MG63 (cell line): ENCODE data around the gene COPE. TPM values are rescaled to one million over a fixed set of nuclear protein-coding genes. Genes with fewer than 3 reads are reported as not detected.

Source experiments
- DNase-seq: peaks from one replicate; pipeline ENCODE4 v3.0.0-alpha.2; 2020
- H3K27me3 ChIP-seq: fragments of 250-450 bp; sonication (Bioruptor Pico); 2 replicates; pipeline ENCODE4 v1.5.1; 2020; ENCODE audit warnings: mild to moderate bottlenecking, moderate library complexity
- H3K36me3 ChIP-seq: fragments of 250-450 bp; sonication (Bioruptor Pico); 2 replicates; pipeline ENCODE4 v1.5.1; 2020; ENCODE audit warnings: mild to moderate bottlenecking, moderate library complexity
- H3K4me3 ChIP-seq: fragments of 250-450 bp; sonication (Bioruptor Pico); 2 replicates; pipeline ENCODE4 v1.5.1; 2020; ENCODE audit warnings: mild to moderate bottlenecking, moderate library complexity
- H3K9me3 ChIP-seq: fragments of 250-450 bp; sonication (Bioruptor Pico); 2 replicates; pipeline ENCODE4 v1.5.1; 2020; ENCODE audit warnings: mild to moderate bottlenecking, moderate library complexity
- total RNA-seq: library from RNA; depleted of rRNA; stranded (reverse); fragments of >200 nt; shearing (Covaris generic); gene quantifications from 2 replicates; pipeline ENCODE4 v1.2.3, GENCODE V29; 2014; ENCODE audit warnings: low replicate concordance

The COPE gene
- total RNA-seq, 1 experiment from 2014 or later: 780 TPM

DNA sequence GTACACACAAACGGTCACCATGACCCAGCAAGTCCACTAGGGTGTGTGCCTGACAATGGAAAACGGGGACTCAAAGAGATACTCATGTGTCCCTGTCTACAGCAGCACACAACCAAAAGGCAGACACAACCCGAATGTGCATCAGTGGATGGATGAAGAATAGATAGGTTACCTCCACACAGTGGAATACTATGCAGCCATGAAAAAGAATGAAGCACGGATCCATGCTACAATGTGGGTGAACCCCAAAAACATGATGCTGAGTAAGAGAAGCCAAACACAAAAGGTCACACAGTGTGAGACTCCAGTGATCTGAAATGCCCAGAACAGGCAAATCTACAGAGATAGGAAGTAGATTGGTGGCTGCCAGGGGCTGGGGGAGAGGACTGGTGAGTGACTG, 32.2 kb downstream of the COPE start:
- H3K9me3 ChIP-seq: no peaks in the 10 kb centered on the region
- no peaks in the 10 kb centered on the region for H3K27me3 ChIP-seq
- peaks cover 17% of the 10 kb centered on the region for H3K36me3 ChIP-seq
- DNase-seq: no peak
- no peak overlapping the region for H3K4me3 ChIP-seq

DNA sequence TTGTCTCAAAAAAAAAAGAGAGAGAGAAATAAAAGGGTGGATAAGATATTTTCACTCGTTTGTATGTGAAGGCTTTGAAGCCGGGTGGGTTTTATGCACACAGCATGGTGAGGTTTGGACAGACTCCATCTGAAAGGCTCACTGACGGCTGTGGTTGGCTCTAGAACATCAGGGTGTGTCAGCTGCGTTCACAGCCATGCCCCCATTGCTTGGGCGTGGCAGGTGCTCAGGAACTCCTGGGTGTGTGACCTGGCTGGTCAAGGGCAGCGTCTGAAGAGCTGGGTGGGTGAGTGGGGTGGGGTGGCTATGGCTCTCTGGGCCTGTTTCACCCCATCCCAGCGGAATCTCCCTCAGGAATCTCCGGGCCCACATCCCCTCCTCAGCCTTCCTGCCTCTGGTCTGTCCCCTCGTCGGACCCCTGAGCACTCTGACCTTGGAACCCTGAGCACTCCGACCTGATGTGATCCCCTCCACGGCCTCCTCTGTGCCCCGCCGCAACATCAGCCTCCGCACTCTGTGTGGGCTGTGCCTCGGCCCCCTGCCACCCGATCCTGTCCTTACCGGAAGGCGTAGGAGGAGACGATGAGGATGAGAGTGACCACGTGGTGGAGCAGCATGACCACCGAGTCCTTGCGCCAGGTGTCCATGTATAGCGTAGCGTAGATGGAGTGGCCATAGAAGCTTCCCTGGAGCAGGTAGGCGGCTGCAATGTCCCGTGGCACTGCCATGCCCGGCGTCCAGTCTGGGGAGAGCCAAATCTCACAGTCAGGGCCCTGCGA, 35.5 kb downstream of the COPE start:
- Histone ChIP-seq H3K36me3 (peaks cover 38% of the 10 kb centered on the region), H3K9me3 (peaks cover 5% of the 10 kb centered on the region), H3K4me3 (no peak overlapping the region), H3K27me3 (no peaks in the 10 kb centered on the region)
- DNase-seq: no peak

DNA sequence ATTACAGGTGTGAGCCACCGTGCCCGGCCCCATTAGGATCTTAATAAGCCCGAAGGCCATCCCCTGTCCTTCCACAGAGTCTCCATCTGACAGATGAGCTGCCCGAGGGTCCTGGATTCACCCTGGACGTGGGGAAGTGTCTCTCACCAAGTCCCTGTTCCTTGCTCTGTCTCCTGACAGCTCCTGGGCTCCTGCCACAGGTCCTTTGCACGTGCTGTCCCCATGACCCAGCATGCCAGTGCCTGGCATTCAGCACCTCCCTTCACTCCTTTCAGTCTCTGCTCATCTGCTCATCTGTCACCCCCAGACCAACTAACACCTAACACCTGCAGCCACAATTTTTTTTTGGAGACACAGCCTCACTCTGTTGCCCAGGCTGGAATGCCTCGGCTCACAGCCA, 37.7 kb downstream of the COPE start:
- Histone ChIP-seq H3K27me3 (no peaks in the 10 kb centered on the region), H3K4me3 (no peak overlapping the region)
- no peak for DNase-seq

DNA sequence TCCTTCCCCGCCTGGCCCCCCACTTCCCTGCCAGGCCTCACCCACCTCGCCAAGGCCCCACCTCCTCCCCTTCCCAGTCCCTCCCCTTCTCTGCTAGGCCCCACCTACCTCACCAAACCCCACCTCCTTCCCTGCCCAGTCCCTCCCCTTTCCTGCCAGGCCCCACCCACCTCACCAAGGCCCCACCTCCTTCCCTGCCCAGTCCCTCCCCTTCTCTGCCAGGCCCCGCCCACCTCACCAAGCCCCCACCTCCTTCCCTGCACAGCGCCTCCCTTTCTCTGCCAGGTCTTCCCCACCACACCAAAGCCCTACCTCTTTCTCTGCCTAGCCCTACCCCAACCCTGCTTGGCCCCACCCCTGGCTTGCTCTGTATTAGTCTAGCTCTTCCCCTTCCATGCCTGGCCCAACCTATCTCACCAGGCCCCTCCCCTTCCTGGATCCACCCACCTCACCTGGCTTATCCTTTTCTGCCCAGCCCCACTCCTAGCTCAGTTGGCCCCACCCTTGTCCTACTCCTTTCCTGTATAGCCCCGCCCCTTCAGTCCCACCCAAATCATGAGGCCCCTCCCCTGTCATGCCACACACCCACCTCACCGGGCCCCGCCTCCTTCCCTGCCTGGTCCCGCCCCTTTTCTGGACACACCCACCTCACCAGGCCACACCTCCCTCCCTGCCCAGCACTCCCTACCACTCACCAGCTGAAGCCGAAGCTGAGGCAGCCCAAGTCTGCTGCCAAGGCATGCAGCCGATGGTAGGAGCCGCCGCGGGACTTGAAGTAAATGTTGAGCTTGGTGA, 39.4 kb downstream of the COPE start:
- peaks cover 57% of the 10 kb centered on the region for H3K36me3 ChIP-seq
- H3K27me3 ChIP-seq: no peaks in the 10 kb centered on the region
- no peak overlapping the region for H3K4me3 ChIP-seq
- peak; percentile 52 for DNase-seq
- H3K9me3 ChIP-seq: peaks cover 7% of the 10 kb centered on the region

More for the DNA sequence above, 37.7 kb downstream of the COPE start:
- H3K36me3 ChIP-seq: peaks cover 51% of the 10 kb centered on the region
- H3K9me3 ChIP-seq: peaks cover 7% of the 10 kb centered on the region

DNA sequence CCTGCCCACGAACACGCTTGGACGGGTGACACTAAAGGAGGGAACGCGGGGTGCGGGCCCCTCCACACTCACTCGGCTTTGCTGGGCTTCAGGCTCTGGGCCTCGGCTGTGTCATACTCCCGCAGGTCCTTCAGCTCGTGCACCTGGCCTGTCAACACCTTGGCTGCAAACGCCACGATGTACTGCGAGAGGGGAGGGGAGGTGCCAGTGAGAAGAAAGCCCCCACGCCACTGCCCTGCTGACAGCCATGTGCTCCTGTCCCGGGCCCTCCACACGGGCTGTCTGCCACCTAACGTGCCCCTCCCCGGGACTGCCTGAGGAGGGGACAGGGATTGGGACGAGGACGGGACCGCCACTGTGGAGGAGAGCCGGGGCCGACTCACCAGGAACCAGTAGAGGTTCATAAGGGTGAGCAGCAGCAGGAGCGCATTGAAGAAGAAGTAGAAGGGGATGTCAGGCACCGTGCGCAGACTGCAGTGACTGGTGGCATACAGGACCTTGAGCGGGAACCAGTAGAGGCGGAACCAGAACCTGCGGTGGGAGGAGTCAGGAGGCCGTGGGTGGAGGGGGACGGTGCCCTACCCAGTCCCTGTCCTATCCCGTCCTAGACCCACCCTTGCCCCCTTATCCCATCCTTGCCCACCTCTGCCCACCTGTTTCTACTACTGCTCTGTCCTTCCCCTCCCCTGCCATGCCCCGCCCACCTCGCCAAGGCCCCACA, 40.2 kb downstream of the COPE start:
- H3K27me3 ChIP-seq: no peaks in the 10 kb centered on the region
- no peak for DNase-seq
- peaks cover 64% of the 10 kb centered on the region for H3K36me3 ChIP-seq
- peaks cover 7% of the 10 kb centered on the region for H3K9me3 ChIP-seq
- H3K4me3 ChIP-seq: no peak overlapping the region

DNA sequence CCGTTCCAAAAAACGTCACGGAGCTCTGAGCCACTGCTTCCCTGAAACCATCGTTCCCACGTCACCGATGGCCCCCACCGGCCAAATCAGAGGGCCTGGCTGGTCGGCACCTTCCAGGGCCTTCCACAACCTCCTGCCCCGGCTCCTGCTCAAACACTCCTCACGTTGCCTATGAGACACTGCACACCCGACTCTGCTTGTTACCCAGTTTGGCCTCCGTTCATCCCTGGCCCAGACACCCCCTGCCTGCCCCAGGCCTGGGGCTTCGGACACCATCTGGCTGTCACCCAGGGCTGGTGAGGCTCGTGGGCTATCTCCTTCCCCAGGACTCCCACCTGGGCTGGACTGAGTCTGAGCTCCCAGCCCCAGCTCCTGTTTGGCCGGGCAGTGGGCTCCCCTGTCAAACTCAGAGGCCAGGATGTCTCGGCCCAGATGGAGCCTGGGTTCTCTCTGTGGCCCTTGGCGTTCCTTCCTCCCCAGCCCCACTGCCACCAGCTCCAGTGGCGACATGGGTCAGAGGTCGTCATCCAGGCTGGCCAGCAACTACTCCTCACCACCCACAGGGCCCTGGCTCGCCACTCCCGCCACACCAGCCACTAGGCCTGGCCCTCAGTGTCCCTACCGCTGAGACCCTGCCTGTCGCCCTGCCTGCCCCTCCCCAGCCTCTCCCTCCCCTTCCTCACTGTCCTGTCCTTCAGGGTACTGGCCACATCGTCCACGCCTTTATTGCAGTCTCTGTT, 41.0 kb downstream of the COPE start:
- no peak for DNase-seq
- H3K36me3 ChIP-seq: peaks cover 67% of the 10 kb centered on the region

DNA sequence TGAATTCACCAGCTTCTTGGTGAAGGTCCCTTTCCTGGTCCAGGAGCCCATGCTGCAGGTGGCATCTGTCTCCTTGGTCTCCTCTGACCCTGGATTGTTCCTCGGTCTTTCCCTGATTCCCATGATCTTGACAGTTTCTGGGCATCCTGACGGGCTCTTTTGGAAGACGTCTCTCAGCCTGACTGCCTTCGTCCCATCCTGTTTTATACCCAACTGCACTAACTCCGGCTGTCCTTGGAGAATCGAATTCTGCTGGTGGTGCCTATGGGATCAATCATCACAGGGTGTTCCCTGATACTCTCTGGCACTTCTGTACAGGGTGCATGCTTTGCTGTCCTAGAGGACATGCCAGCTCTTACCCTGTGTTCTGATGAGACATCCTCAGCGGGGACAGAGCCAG, 42.3 kb downstream of the COPE start:
- H3K4me3 ChIP-seq: no peak overlapping the region

More for the DNA sequence above, 41.0 kb downstream of the COPE start:
- Histone ChIP-seq H3K4me3 (no peak overlapping the region), H3K9me3 (peaks cover 7% of the 10 kb centered on the region), H3K27me3 (no peaks in the 10 kb centered on the region)

DNA sequence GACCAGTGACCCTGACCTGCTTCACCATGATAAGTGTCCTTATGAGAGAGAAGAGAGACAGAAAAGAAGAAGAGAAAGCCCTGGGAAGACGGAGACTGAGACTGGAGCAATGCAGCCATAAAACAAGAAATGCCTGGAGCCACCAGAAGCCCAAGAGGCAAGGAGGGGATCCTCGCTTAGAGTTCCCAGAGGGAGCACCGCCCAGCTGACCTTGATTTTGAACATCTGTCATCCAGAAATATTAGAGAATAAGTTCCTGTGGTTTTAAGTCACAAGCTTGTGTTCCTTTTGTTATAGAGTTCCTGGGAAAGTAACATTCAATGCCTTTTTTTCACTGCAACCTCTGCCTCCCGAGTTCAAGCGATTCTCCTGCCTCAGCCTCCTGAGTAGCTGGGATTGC, 43.5 kb downstream of the COPE start:
- H3K27me3 ChIP-seq: no peaks in the 10 kb centered on the region
- peaks cover 67% of the 10 kb centered on the region for H3K36me3 ChIP-seq
- H3K4me3 ChIP-seq: no peak overlapping the region
- DNase-seq: no peak
- H3K9me3 ChIP-seq: peaks cover 7% of the 10 kb centered on the region

More for the DNA sequence above, 42.3 kb downstream of the COPE start:
- peaks cover 7% of the 10 kb centered on the region for H3K9me3 ChIP-seq
- no peaks in the 10 kb centered on the region for H3K27me3 ChIP-seq
- DNase-seq: no peak
- peaks cover 69% of the 10 kb centered on the region for H3K36me3 ChIP-seq

DNA sequence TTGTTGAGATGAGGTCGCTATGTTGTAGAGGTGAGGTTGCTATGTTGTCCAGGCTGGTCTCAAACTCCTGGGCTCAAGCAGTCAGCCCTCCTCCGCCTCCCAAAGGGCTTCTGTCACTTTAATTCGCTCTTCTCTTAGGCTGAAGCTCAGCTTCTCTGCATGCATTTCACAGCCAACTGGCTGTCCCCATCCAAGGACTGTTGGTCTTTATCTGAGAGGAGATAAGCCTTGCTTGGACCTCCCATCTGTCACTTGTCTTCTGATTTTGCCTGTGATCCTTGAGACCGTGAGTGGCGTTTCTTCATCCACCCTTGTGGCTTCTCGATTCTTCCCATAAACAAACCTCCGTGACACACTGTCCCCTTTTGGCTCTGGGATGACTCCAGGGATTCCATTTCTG, 47.6 kb downstream of the COPE start:
- H3K36me3 ChIP-seq: peaks cover 61% of the 10 kb centered on the region
- no peaks in the 10 kb centered on the region for H3K27me3 ChIP-seq
- DNase-seq: no peak
- H3K9me3 ChIP-seq: no peaks in the 10 kb centered on the region
- H3K4me3 ChIP-seq: no peak overlapping the region

DNA sequence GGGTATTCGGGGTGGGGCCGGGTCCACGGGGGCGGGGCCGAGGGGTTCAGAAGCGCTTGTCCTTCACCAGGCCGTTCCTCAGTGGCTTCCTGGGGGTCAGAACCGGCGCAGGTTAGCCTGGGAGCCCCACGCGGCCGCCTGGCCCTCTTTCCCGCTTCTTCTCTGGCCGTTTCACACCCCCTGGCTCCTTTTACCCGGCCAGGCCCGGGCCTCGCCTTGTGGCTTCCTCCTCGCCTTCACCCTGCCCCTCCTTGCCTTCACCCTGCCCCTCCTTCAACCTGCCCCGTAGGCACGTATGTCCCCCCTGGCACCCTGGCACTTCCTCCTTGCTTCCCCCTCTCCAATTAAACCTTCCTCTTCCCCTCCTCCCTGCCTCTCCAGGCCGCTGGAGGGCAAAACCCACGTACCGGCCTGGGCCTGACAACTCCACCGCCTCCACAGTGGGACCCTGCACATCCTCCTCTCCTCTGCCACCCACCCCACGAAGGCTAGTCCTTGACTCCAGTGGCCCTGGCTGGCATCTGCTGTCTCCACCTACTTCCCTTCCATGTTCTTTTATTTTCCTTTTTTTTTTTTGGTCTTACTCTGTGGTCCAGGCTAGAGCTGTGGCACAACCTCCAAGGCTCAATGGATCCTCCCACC, 48.5 kb downstream of the COPE start:
- Histone ChIP-seq H3K9me3 (no peaks in the 10 kb centered on the region), H3K36me3 (peaks cover 59% of the 10 kb centered on the region), H3K4me3 (no peak overlapping the region), H3K27me3 (no peaks in the 10 kb centered on the region)
- DNase-seq: no peak

DNA sequence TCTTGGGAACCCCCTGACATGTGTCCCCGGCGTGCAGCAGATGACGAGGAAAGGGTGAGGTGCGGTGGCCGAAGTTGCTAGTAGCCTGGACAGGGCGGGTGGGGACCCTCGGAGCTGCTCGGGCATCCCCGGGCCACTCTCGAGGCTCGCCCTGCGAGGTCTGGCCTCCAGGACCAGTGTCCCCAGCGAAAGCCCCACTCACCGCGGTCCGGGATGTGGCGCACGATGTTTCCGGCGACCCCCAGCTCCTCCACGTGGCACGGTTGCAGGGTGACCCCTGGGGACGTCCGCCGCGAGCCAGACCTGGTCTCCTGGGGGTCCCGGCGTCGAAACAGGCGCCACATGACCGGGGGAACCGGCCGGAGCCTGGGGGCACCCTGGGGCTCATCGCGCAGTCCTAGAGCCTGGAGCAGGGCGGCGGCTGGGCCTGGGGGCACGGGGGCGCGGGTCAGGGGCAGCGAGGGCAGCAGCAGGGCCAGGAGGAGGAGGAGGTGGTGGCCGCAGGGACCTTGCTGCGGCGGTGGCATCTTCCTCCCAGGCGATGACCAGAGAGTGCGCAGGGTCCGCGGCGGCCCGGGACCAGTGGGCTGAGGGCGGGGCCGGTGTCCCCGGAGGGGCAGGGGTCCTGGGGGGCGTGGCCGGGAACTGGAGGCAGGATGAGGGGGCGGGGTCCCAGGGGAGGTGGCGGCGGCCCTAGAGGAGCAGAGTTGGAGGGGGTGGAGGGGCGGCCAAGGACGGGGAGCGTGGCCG, 49.2 kb downstream of the COPE start:
- Histone ChIP-seq H3K36me3 (peaks cover 62% of the 10 kb centered on the region), H3K27me3 (no peaks in the 10 kb centered on the region), H3K4me3 (no peak overlapping the region), H3K9me3 (no peaks in the 10 kb centered on the region)
- DNase-seq: no peak

DNA sequence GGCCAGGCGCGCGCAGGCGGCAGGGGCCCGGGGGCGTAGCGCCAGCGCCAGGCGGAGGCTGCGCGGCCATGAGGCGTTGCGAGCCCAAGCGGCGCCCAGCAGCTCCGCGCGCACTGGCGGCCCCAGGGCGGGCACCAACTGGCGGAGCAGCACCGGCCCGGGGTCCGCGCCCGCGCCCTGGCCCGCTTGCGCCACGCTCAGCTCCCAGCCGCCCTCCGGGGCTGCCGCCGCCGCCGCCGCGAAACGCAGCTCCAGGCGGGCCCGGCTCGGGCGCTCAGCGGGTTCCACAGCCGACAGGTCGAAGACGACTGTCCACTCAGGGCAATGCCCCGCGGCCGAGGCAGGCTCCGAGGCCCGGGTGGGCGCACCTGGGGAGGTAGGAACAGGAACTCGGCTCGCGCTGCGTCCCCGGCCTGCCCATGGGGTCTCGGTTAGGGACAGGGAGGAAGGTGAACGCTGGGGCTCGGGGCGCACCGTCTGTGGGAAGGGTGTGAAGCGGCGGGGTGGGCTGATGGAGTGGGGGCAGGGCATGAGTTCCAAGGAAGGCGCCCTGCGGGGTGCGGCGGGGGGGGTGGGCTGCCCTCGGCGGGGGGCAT, 50.1 kb downstream of the COPE start:
- H3K4me3 ChIP-seq: no peak overlapping the region
- no peaks in the 10 kb centered on the region for H3K9me3 ChIP-seq
- no peaks in the 10 kb centered on the region for H3K27me3 ChIP-seq
- peaks cover 58% of the 10 kb centered on the region for H3K36me3 ChIP-seq
- no peak for DNase-seq

DNA sequence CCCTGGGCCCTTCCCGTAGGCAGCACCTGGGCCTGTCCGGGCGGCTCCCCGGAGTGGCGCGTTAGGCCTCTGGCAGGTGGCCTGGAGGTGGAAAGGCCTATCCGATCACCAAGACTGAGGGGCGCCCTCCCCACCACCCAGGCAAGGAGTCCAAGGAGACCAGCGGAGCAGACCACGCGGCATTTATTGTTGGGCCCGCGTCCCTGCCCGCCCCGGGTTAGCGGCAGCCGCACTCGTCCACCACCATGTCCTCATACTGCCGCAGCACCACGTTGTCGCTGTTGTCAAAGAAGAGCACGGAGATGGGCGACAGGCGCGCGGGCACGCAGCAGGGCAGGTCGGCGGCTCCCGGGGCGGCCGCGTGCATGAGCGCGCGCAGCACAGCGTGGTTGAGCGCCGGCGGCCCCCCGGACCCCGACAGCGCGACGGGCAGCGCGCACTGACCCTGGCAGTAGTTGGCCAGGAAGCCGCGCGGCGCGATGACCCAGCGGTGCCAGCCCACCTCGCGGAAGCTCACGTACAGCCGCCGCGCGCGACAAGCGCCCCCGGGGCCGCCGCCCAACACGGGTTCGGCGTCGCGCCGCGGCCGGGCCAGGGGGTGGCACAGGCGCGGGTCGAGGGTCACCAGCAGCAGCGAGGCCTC, 50.7 kb downstream of the COPE start:
- H3K27me3 ChIP-seq: no peaks in the 10 kb centered on the region
- peaks cover 61% of the 10 kb centered on the region for H3K36me3 ChIP-seq
- H3K4me3 ChIP-seq: no peak overlapping the region
- no peak for DNase-seq
- H3K9me3 ChIP-seq: no peaks in the 10 kb centered on the region

DNA sequence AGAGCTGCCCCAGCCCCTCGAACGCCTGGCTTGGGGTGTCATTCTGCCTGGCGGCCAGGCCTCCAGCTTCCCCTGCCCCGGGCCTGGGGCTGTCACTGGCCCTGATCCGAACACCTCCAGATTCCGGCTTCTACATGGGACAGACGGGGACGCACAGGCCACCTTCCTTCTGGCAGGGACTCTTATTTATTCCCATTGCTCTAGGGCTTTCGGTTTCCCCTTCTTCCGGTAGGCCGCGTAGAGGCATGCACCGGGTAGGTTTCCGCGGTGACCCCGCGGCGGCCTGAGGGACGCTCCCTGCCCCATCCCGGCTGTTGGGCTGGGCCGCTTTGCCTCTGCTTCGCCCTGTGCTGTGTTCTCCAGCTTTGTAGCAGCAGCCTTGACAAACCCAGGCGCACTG, 51.4 kb downstream of the COPE start:
- H3K9me3 ChIP-seq: no peaks in the 10 kb centered on the region
- DNase-seq: no peak
- H3K36me3 ChIP-seq: peaks cover 59% of the 10 kb centered on the region
- no peaks in the 10 kb centered on the region for H3K27me3 ChIP-seq
- no peak overlapping the region for H3K4me3 ChIP-seq

DNA sequence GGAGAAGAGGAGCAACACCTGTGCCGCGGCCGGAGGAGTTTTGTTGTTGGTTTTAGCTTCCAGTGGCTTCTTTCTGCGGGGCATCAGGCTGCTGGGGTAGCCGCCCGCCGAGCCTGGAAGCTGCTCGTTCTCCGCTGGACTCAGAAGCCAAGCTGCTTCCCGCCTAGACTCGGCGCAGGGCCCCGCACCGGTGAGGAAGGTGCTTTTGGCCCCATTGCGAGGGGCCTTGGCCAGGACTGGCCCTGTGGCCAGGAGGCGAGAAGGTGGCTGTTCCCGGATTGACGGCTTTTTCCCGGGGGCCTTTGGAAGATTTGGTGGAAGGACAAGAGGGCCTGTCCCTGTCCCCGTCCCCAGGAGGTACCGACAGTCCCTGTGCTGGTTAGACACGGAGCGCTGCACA, 52.0 kb downstream of the COPE start:
- no peak overlapping the region for H3K4me3 ChIP-seq
- no peaks in the 10 kb centered on the region for H3K9me3 ChIP-seq
- H3K27me3 ChIP-seq: no peaks in the 10 kb centered on the region
- no peak for DNase-seq
- H3K36me3 ChIP-seq: peaks cover 63% of the 10 kb centered on the region
